Measurements from ENCODE around the gene PRPF6. TPM values are rescaled to one million over a fixed set of nuclear protein-coding genes. Genes with fewer than 3 reads are reported as not detected.

PRPF6 gene
- total and polyA plus RNA-seq, 2 of the 13 experiments (the other 11 are each of a cell fraction or from before 2014, with no cell fraction given): 63.7 to 101 TPM

DNA sequence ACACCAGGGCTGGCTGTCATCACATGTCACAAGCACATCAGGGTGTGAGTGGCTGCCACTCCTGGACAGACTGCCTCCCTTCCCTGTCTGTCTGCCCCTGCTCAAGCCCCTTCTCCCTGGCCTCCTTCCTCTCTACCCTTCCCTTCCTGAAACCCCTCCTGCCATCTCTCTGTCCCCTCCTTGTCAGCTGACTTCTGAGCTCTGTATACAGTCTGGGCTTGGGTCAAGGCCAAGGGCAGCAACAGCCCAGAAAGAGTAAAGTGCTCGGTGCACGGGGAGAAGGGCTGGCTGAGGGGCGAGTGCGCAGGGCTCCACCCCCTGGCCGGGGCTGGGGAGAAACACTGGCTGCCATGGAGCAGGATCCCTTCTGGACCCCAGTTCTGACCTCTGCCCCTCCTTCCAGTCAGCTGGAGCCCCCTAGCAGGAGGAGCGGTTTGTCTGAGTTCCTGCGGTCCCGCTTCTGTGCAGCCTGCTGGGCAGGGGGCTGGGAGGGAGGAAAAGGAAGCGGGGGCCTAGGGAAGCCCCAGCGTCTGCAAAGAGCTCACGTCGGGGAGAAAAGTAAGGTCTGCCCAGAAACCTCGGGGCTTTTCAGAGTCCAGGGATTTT is 101.3 kb downstream of the PRPF6 start (continued):
- TF ChIP-seq, protein P1, sequence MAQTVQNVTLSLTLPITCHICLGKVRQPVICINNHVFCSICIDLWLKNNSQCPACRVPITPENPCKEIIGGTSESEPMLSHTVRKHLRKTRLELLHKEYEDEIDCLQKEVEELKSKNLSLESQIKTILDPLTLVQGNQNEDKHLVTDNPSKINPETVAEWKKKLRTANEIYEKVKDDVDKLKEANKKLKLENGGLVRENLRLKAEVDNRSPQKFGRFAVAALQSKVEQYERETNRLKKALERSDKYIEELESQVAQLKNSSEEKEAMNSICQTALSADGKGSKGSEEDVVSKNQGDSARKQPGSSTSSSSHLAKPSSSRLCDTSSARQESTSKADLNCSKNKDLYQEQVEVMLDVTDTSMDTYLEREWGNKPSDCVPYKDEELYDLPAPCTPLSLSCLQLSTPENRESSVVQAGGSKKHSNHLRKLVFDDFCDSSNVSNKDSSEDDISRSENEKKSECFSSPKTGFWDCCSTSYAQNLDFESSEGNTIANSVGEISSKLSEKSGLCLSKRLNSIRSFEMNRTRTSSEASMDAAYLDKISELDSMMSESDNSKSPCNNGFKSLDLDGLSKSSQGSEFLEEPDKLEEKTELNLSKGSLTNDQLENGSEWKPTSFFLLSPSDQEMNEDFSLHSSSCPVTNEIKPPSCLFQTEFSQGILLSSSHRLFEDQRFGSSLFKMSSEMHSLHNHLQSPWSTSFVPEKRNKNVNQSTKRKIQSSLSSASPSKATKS (CRISPR knock-in tag; IDR thresholded peaks at IDR 0.05): no peak
- TF ChIP-seq ZBTB1 (CRISPR knock-in tag; IDR thresholded peaks at IDR 0.05; ENCODE audit: borderline replicate concordance): no peak
- TF ChIP-seq ZNF407 (CRISPR knock-in tag; IDR thresholded peaks at IDR 0.05; ENCODE audit: not compliant biosample characterization): no peak
- TF ChIP-seq NKX3-1 (CRISPR knock-in tag; IDR thresholded peaks at IDR 0.05): no peak
- no peak for TF ChIP-seq TP53 (CRISPR knock-in tag; conservative IDR thresholded peaks at IDR 0.05)
- TF ChIP-seq SYNCRIP (IDR thresholded peaks at IDR 0.05; ENCODE audit: insufficient read depth, low read depth, low read length): no peak
- TF ChIP-seq ZFX (CRISPR knock-in tag; IDR thresholded peaks at IDR 0.05; ENCODE audit: low read depth): 0 out of 2 replicates have a peak, but pooled peaks have one; percentile 13
- TF ChIP-seq, protein P2, sequence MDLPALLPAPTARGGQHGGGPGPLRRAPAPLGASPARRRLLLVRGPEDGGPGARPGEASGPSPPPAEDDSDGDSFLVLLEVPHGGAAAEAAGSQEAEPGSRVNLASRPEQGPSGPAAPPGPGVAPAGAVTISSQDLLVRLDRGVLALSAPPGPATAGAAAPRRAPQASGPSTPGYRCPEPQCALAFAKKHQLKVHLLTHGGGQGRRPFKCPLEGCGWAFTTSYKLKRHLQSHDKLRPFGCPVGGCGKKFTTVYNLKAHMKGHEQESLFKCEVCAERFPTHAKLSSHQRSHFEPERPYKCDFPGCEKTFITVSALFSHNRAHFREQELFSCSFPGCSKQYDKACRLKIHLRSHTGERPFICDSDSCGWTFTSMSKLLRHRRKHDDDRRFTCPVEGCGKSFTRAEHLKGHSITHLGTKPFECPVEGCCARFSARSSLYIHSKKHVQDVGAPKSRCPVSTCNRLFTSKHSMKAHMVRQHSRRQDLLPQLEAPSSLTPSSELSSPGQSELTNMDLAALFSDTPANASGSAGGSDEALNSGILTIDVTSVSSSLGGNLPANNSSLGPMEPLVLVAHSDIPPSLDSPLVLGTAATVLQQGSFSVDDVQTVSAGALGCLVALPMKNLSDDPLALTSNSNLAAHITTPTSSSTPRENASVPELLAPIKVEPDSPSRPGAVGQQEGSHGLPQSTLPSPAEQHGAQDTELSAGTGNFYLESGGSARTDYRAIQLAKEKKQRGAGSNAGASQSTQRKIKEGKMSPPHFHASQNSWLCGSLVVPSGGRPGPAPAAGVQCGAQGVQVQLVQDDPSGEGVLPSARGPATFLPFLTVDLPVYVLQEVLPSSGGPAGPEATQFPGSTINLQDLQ (CRISPR knock-in tag; IDR thresholded peaks at IDR 0.05): no peak
- peak; percentile 30; the same call in 1 of the 2 replicates for TF ChIP-seq MYC (CRISPR knock-in tag; IDR thresholded peaks at IDR 0.05; ENCODE audit: borderline replicate concordance)
- TF ChIP-seq ZNF44 (CRISPR knock-in tag; IDR thresholded peaks at IDR 0.05): no peak
- no peak for TF ChIP-seq ETS1 (CRISPR knock-in tag; IDR thresholded peaks at IDR 0.05)
- TF ChIP-seq RFXAP (CRISPR knock-in tag; IDR thresholded peaks at IDR 0.05; ENCODE audit: borderline replicate concordance): peak; percentile 39; the same call in 1 of the 2 replicates
- no peak for TF ChIP-seq GABPA (IDR thresholded peaks at IDR 0.05; ENCODE audit: low read depth, low read length)
- no peak for TF ChIP-seq GABPA (CRISPR knock-in tag; IDR thresholded peaks at IDR 0.05; ENCODE audit: low read depth)
- peak in 1 of 2 experiments; percentile 55; a peak in 1 of 4 replicates for TF ChIP-seq KLF16 (CRISPR knock-in tag; IDR thresholded peaks at IDR 0.05)

All from HepG2 (cell line).